H9 (cell line): ENCODE measurements around the gene AMELX. TPM values are rescaled to one million over a fixed set of nuclear protein-coding genes. Genes with fewer than 3 reads are reported as not detected.

Experiments
- DNase-seq: peaks from one replicate; pipeline ENCODE4 v3.0.0-alpha.2; 2017
- H2AFZ ChIP-seq: one replicate; pipeline ENCODE4 v1.6.1; 2013; ENCODE audit warnings: mild to moderate bottlenecking, low read length, control low read depth, moderate library complexity
- H2AK5ac ChIP-seq: 2 replicates; pipeline ENCODE4 v1.6.1; 2013; ENCODE audit warnings: low read length, control low read depth, mixed read lengths; ENCODE audit not compliant: insufficient read length
- H2BK120ac ChIP-seq: one replicate; pipeline ENCODE4 v1.6.1; 2013; ENCODE audit warnings: low read depth, mild to moderate bottlenecking, low read length, control low read depth, inconsistent platforms; ENCODE audit not compliant: poor library complexity, severe bottlenecking
- H2BK12ac ChIP-seq: 2 replicates; pipeline ENCODE4 v1.6.1; 2013; ENCODE audit warnings: low read length, control low read depth, mixed read lengths, low read depth; ENCODE audit not compliant: insufficient read length
- H2BK15ac ChIP-seq: 2 replicates; pipeline ENCODE4 v1.6.1; 2013; ENCODE audit warnings: low read depth, low read length, control low read depth
- H2BK20ac ChIP-seq: one replicate; pipeline ENCODE4 v1.6.1; 2013; ENCODE audit warnings: low read depth, mild to moderate bottlenecking, low read length, control low read depth, inconsistent platforms; ENCODE audit not compliant: poor library complexity, severe bottlenecking
- H2BK5ac ChIP-seq: 2 replicates; pipeline ENCODE4 v1.6.1; 2013; ENCODE audit warnings: low read length, control low read depth, mixed read lengths; ENCODE audit not compliant: insufficient read length
- H3K14ac ChIP-seq: 2 replicates; pipeline ENCODE4 v1.6.1; 2013; ENCODE audit warnings: low read length, control low read depth; ENCODE audit not compliant: insufficient read depth
- H3K18ac ChIP-seq: 2 replicates; pipeline ENCODE4 v1.6.1; 2013; ENCODE audit warnings: low read depth, mild to moderate bottlenecking, mixed read lengths, low read length, control low read depth; ENCODE audit not compliant: insufficient read length
- H3K23ac ChIP-seq: 2 replicates; pipeline ENCODE4 v1.6.1; 2013; ENCODE audit warnings: low read length, control low read depth, mixed read lengths, low read depth; ENCODE audit not compliant: insufficient read length
- H3K23me2 ChIP-seq: 2 replicates; pipeline ENCODE4 v1.6.1; 2013; ENCODE audit warnings: low read depth, mild to moderate bottlenecking, mixed read lengths, low read length, control low read depth; ENCODE audit not compliant: insufficient read length, poor library complexity, severe bottlenecking
- H3K27ac ChIP-seq: 2 replicates; pipeline ENCODE4 v1.5.1; 2013; ENCODE audit warnings: low read length, control low read depth, mixed read lengths, low read depth; ENCODE audit not compliant: insufficient read length
- H3K27me3 ChIP-seq: 2 replicates; pipeline ENCODE4 v1.6.1; 2013; ENCODE audit warnings: low read length, control low read depth, inconsistent platforms; ENCODE audit not compliant: insufficient read depth
- H3K4ac ChIP-seq: 2 replicates; pipeline ENCODE4 v1.6.1; 2013; ENCODE audit warnings: low read depth, mild to moderate bottlenecking, control low read depth, inconsistent platforms, low read length, moderate library complexity
- H3K4me1 ChIP-seq: 2 replicates; pipeline ENCODE4 v1.6.1; 2013; ENCODE audit warnings: low read length, control low read depth, inconsistent platforms; ENCODE audit not compliant: insufficient read depth
- H3K4me2 ChIP-seq: 2 replicates; pipeline ENCODE4 v1.6.1; 2013; ENCODE audit warnings: low read length, control low read depth, mixed read lengths; ENCODE audit not compliant: insufficient read length, insufficient read depth
- H3K56ac ChIP-seq: 2 replicates; pipeline ENCODE4 v1.6.1; 2013; ENCODE audit warnings: low read depth, mild to moderate bottlenecking, mixed read lengths, low read length, control low read depth; ENCODE audit not compliant: insufficient read length
- H3K79me1 ChIP-seq: 2 replicates; pipeline ENCODE4 v1.6.1; 2013; ENCODE audit warnings: low read depth, mild to moderate bottlenecking, moderate library complexity, low read length, control low read depth, inconsistent platforms; ENCODE audit not compliant: insufficient read depth, poor library complexity, severe bottlenecking
- H3K79me2 ChIP-seq: 2 replicates; pipeline ENCODE4 v1.6.1; 2013; ENCODE audit warnings: low read length, control low read depth, inconsistent platforms; ENCODE audit not compliant: insufficient read depth
- H3K9ac ChIP-seq: 2 replicates; pipeline ENCODE4 v1.6.1; 2013; ENCODE audit warnings: low read length, control low read depth, mixed read lengths; ENCODE audit not compliant: insufficient read length; ENCODE audit errors: extremely low read depth
- H3K9me3 ChIP-seq: one replicate; pipeline ENCODE4 v1.6.1; 2013; ENCODE audit warnings: low read depth, low read length, inconsistent platforms; ENCODE audit not compliant: control insufficient read depth
- H3T11ph ChIP-seq: one replicate; pipeline ENCODE4 v1.6.1; 2013; ENCODE audit warnings: mild to moderate bottlenecking, low read length, control low read depth, inconsistent platforms
- H4K20me1 ChIP-seq: one replicate; pipeline ENCODE4 v1.6.1; 2013; ENCODE audit not compliant: control insufficient read depth, insufficient read length, insufficient read depth
- H4K5ac ChIP-seq: 2 replicates; pipeline ENCODE4 v1.6.1; 2013; ENCODE audit warnings: low read depth, mild to moderate bottlenecking, mixed read lengths, low read length, control low read depth; ENCODE audit not compliant: insufficient read length
- H4K8ac ChIP-seq: replicated peaks from 2 replicates; pipeline ENCODE4 v1.6.1; 2013; ENCODE audit warnings: low read length, control low read depth, mixed read lengths, low read depth; ENCODE audit not compliant: insufficient read length
- H4K91ac ChIP-seq: 2 replicates; pipeline ENCODE4 v1.6.1; 2013; ENCODE audit warnings: low read depth, mild to moderate bottlenecking, moderate library complexity, mixed read lengths, low read length, control low read depth; ENCODE audit not compliant: insufficient read length
- H3K27ac Mint-ChIP-seq, 3 experiments: 2 replicates in 2 of 3; 3 replicates in 1 of 3; pipeline ENCODE4 v1.8.0; 2020 to 2021; ENCODE audit warnings: mixed read lengths in 3 of 3, mild to moderate bottlenecking in 1 of 3, moderate library complexity in 1 of 3
- H3K27me3 Mint-ChIP-seq: 2 replicates; pipeline ENCODE4 v1.8.0; 2021; ENCODE audit warnings: low read depth, mild to moderate bottlenecking, moderate library complexity, mixed read lengths
- H3K36me3 Mint-ChIP-seq, 3 experiments: 2 replicates in 2 of 3; 3 replicates in 1 of 3; pipeline ENCODE4 v1.8.0; 2020 to 2021; ENCODE audit warnings: low read depth in 3 of 3, mixed read lengths in 3 of 3; ENCODE audit not compliant: insufficient read depth in 1 of 3
- H3K4me1 Mint-ChIP-seq, 2 experiments: 2 replicates each; pipeline ENCODE4 v1.8.0; 2020; ENCODE audit warnings: mixed read lengths in 2 of 2
- H3K4me3 Mint-ChIP-seq, 2 experiments: 2 replicates in 1 of 2; 3 replicates in 1 of 2; pipeline ENCODE4 v1.8.0; 2020 to 2021; ENCODE audit warnings: mild to moderate bottlenecking in 2 of 2, mixed read lengths in 2 of 2, moderate library complexity in 1 of 2
- H3K9me3 Mint-ChIP-seq, 2 experiments: 2 replicates in 1 of 2; 3 replicates in 1 of 2; pipeline ENCODE4 v1.8.0; 2020; ENCODE audit warnings: mild to moderate bottlenecking in 2 of 2, mixed read lengths in 2 of 2, moderate library complexity in 1 of 2
- CTCF ChIP-seq: fragments of 200-600 bp; sonication (generic); conservative IDR thresholded peaks from 3 replicates; pipeline ENCODE4 v1.8.0; 2021; ENCODE audit warnings: antibody characterized with exemption, mild to moderate bottlenecking
- WGBS: extraction: QIAGEN DNeasy Blood & Tissue Kit; methylation state at CpG from one replicate; pipeline ENCODE4 v1.1.7; 2013; ENCODE audit warnings: missing lambda C conversion rate, low lambda C conversion rate, mixed read lengths; ENCODE audit not compliant: insufficient read length; ENCODE audit errors: extremely low coverage; 5-methylcytosine and 5-hydroxymethylcytosine counted together
- total RNA-seq: library from RNA; stranded (reverse); gene quantifications from 2 replicates; pipeline ENCODE4 v1.2.1, GENCODE V29; 2021

AMELX gene
- total RNA-seq, 1 experiment from 2014 or later = not detected

GRCh38 chrX:11347300-11347699 is 54.1 kb downstream of the AMELX start:
- H3K27ac Mint-ChIP-seq = no peak overlapping the region
- H3K4me3 Mint-ChIP-seq = no peak overlapping the region
- WGBS = no CpG with 5 or more reads among the region's 3 CpGs

More at GRCh38 chrX:11347300-11347699, 54.1 kb downstream of the AMELX start:
- H4K91ac ChIP-seq = no peak overlapping the region
- H3K56ac ChIP-seq = no peak overlapping the region
- no peak overlapping the region for H2BK120ac ChIP-seq
- H3K9ac ChIP-seq = no peak overlapping the region
- no peak overlapping the region for H2AFZ ChIP-seq
- H3K79me2 ChIP-seq = no peaks in the 10 kb centered on the region
- H2BK15ac ChIP-seq = no peak overlapping the region
- H3K14ac ChIP-seq = no peak overlapping the region
- no peak overlapping the region for H2AK5ac ChIP-seq
- H3K4ac ChIP-seq = no peak overlapping the region
- H4K20me1 ChIP-seq = no peaks in the 10 kb centered on the region
- H4K8ac ChIP-seq = no peak overlapping the region
- Mint-ChIP-seq H3K27me3 (peaks cover 3% of the 10 kb centered on the region; the same call in 1 of the 2 replicates), H3K4me1 (peaks cover 0 to 6% of the 10 kb centered on the region in 2 experiments; a peak in 2 of 4 replicates), H3K9me3 (peaks cover 26 to 39% of the 10 kb centered on the region in 2 experiments), H3K36me3 (no peaks in the 10 kb centered on the region; a peak in 2 of 7 replicates)
- no peak overlapping the region for H3K18ac ChIP-seq
- TF ChIP-seq CTCF = no peak
- H3K23ac ChIP-seq = no peak overlapping the region
- H2BK12ac ChIP-seq = no peak overlapping the region
- no peaks in the 10 kb centered on the region for H3K23me2 ChIP-seq
- no peak overlapping the region for H4K5ac ChIP-seq
- H3K27ac ChIP-seq = no peak overlapping the region
- H3K4me2 ChIP-seq = no peak overlapping the region
- H3T11ph ChIP-seq = no peak overlapping the region
- no peaks in the 10 kb centered on the region for H3K27me3 ChIP-seq
- H2BK5ac ChIP-seq = no peak overlapping the region
- H3K9me3 ChIP-seq = no peaks in the 10 kb centered on the region
- no peak overlapping the region for H2BK20ac ChIP-seq
- DNase-seq = no peak
- no peaks in the 10 kb centered on the region for H3K79me1 ChIP-seq
- peaks cover 3% of the 10 kb centered on the region; the same call in 1 of the 2 replicates for H3K4me1 ChIP-seq
